HepG2 (cell line): ENCODE results near the gene ACADS.

Source experiments
- ATF6 ChIP-seq: sonication (generic); formaldehyde crosslinking; conservative IDR thresholded peaks from 2 replicates; pipeline ENCODE4 v1.4.0; 2020; ENCODE audit warnings: missing genetic modification reagents
- CHD4 ChIP-seq: fragments of 200-600 bp; sonication (generic); IDR thresholded peaks from 2 replicates; pipeline ENCODE4 v1.7.0; 2017; ENCODE audit warnings: mild to moderate bottlenecking, low read length, borderline replicate concordance
- CTCF ChIP-seq: sonication (generic); formaldehyde crosslinking; IDR thresholded peaks from 2 replicates; pipeline ENCODE4 v1.5.0; 2020; ENCODE audit warnings: mild to moderate bottlenecking, missing genetic modification reagents, moderate library complexity
- ELF4 ChIP-seq: sonication (generic); formaldehyde crosslinking; IDR thresholded peaks from 2 replicates; pipeline ENCODE4 v1.5.0; 2020; ENCODE audit warnings: missing genetic modification reagents, mild to moderate bottlenecking, moderate library complexity, borderline replicate concordance
- POLR2A ChIP-seq, 2 experiments: IDR thresholded peaks; 2 replicates each; pipeline ENCODE4 v1.6.1; 2011; ENCODE audit warnings: low read depth in 2 of 2, low read length in 2 of 2, mild to moderate bottlenecking in 1 of 2, moderate library complexity in 1 of 2; ENCODE audit not compliant: insufficient read depth in 1 of 2
- SIN3B ChIP-seq: fragments of 150-350 bp; IDR thresholded peaks from 2 replicates; pipeline ENCODE4 v1.6.1; 2014; ENCODE audit warnings: low read length
- THAP11 ChIP-seq: IDR thresholded peaks from 2 replicates; pipeline ENCODE4 v1.6.1; 2016; ENCODE audit warnings: missing biosample characterization, missing genetic modification reagents
- ZFP41 ChIP-seq: sonication (generic); formaldehyde crosslinking; IDR thresholded peaks from 2 replicates; pipeline ENCODE4 v1.4.0; 2020; ENCODE audit warnings: mild to moderate bottlenecking, missing genetic modification reagents, borderline replicate concordance
- ZNF30 ChIP-seq: sonication (generic); formaldehyde crosslinking; IDR thresholded peaks from 2 replicates; pipeline ENCODE4 v1.5.0; 2020; ENCODE audit warnings: mild to moderate bottlenecking, missing genetic modification reagents
- ZNF326 ChIP-seq: sonication (generic); formaldehyde crosslinking; IDR thresholded peaks from 2 replicates; pipeline ENCODE4 v1.4.0; 2020; ENCODE audit warnings: missing genetic modification reagents, borderline replicate concordance
- ZNF792 ChIP-seq: IDR thresholded peaks from 2 replicates; pipeline ENCODE4 v1.6.1; 2016

GRCh38 chr12:120702637-120703036, 23.0 kb upstream of the ACADS start:
- TF ChIP-seq THAP11 (CRISPR knock-in tag), result no peak
- TF ChIP-seq ZFP41 (CRISPR knock-in tag), result no peak
- TF ChIP-seq ZNF792 (CRISPR knock-in tag), result no peak
- no peak for TF ChIP-seq POLR2A (IDR thresholded peaks at IDR 0.05; ENCODE audit: insufficient read depth in 1 of 2, low read depth in 2 of 2, low read length in 2 of 2)
- no peak for TF ChIP-seq ZNF326
- TF ChIP-seq ZNF30 (CRISPR knock-in tag), result no peak
- TF ChIP-seq SIN3B, result no peak
- no peak for TF ChIP-seq CHD4
- no peak for TF ChIP-seq ELF4 (CRISPR knock-in tag)
- TF ChIP-seq CTCF (CRISPR knock-in tag), result no peak
- no peak for TF ChIP-seq ATF6 (CRISPR knock-in tag)
